ENCODE results near the gene TAT.
"Not testable (repeated sequence)": the region's sequence is repeated elsewhere in the genome, so short reads cannot be mapped to it uniquely, and the experiment has no call there.

The TAT gene

GRCh38 chr16:71576971-71577370 lies at the start of gene TAT:
TAT (minus strand) TSS chr16:71577092; CDS start chr16:71576415, 677 bp downstream.
- in situ Hi-C loops (cut with MboI; ENCODE audit: low sequenced_read_pairs), result no loop called here

- in situ Hi-C loops (cut with MboI; ENCODE audit: low sequenced_read_pairs), result no loop called here
These were observed 49.3 kb upstream of the TAT start, which contains the start of gene MARVELD3 for GRCh38 chr16:71626018-71626857. MARVELD3 (plus strand) TSS chr16:71626184; CDS start chr16:71626230, 46 bp downstream.

GRCh38 chr16:71625113-71625850 lies 48.4 kb upstream of the TAT start:
- in situ Hi-C loops (cut with MboI; ENCODE audit: low sequenced_read_pairs), result no loop called here

- in situ Hi-C loops (cut with MboI; ENCODE audit: low sequenced_read_pairs), result no loop called here
These were observed 46.7 kb upstream of the TAT start for GRCh38 chr16:71623597-71623996.

GRCh38 chr16:71622088-71622487 lies 45.2 kb upstream of the TAT start:
- in situ Hi-C loops (cut with MboI; ENCODE audit: low sequenced_read_pairs), result no loop called here

- in situ Hi-C loops (cut with MboI; ENCODE audit: low sequenced_read_pairs), result no loop called here
These were observed 41.5 kb upstream of the TAT start for GRCh38 chr16:71618429-71618828.

GRCh38 chr16:71614956-71615355 lies 38.1 kb upstream of the TAT start:
- in situ Hi-C loops (cut with MboI; ENCODE audit: low sequenced_read_pairs), result not testable (repeated sequence)

- in situ Hi-C loops (cut with MboI; ENCODE audit: low sequenced_read_pairs), result no loop called here
These were observed 34.3 kb upstream of the TAT start for GRCh38 chr16:71610936-71611871.

- in situ Hi-C loops (cut with MboI; ENCODE audit: low sequenced_read_pairs), result no loop called here
These were observed 33.6 kb upstream of the TAT start for GRCh38 chr16:71610447-71610846.

GRCh38 chr16:71609066-71609465 lies 32.2 kb upstream of the TAT start:
- in situ Hi-C loops (cut with MboI; ENCODE audit: low sequenced_read_pairs), result no loop called here

- in situ Hi-C loops (cut with MboI; ENCODE audit: low sequenced_read_pairs), result no loop called here
These were observed 23.9 kb upstream of the TAT start for GRCh38 chr16:71600822-71601221.

- in situ Hi-C loops (cut with MboI; ENCODE audit: low sequenced_read_pairs), result not testable (repeated sequence)
These were observed 21.5 kb upstream of the TAT start for GRCh38 chr16:71598426-71598825.

- in situ Hi-C loops (cut with MboI; ENCODE audit: low sequenced_read_pairs), result not testable (repeated sequence)
These were observed 18.5 kb upstream of the TAT start for GRCh38 chr16:71595340-71595826.

GRCh38 chr16:71594000-71594646 lies 17.2 kb upstream of the TAT start:
- in situ Hi-C loops (cut with MboI; ENCODE audit: low sequenced_read_pairs), result no loop called here

GRCh38 chr16:71593048-71593999 lies 16.4 kb upstream of the TAT start:
- in situ Hi-C loops (cut with MboI; ENCODE audit: low sequenced_read_pairs), result no loop called here

- in situ Hi-C loops (cut with MboI; ENCODE audit: low sequenced_read_pairs), result no loop called here
These were observed 15.0 kb upstream of the TAT start for GRCh38 chr16:71591917-71592316.

GRCh38 chr16:71590584-71590983 lies 13.7 kb upstream of the TAT start:
- in situ Hi-C loops (cut with MboI; ENCODE audit: low sequenced_read_pairs), result no loop called here

- in situ Hi-C loops (cut with MboI; ENCODE audit: low sequenced_read_pairs), result not testable (repeated sequence)
These were observed 13.2 kb upstream of the TAT start for GRCh38 chr16:71590071-71590470.

- in situ Hi-C loops (cut with MboI; ENCODE audit: low sequenced_read_pairs), result not testable (repeated sequence)
These were observed 12.4 kb upstream of the TAT start for GRCh38 chr16:71589334-71589733.
